MCF 10A (cell line): ENCODE results near the gene MRPL42. TPM values are rescaled to one million over a fixed set of nuclear protein-coding genes. Genes with fewer than 3 reads are reported as not detected.

Experiments
- BruUV-seq: library from RNA; stranded (reverse); fragments of 400-500 nt; replicated peaks from 2 replicates; lab custom pipeline; 2021; lab: Mats Ljungman, UMichigan
- CTCF ChIA-PET: fragments of 300-600 bp; sonication (Branson Sonifier 250); formaldehyde crosslinking; extraction: SDS; loops from one replicate; lab custom pipeline; 2021; ENCODE audit warnings: antibody characterized with exemption, inconsistent platforms; lab: Yijun Ruan, JAX
- POLR2A ChIA-PET: fragments of 300-600, 350-650 bp; sonication (Branson Sonifier 250); formaldehyde crosslinking; extraction: SDS; loops from one replicate; lab custom pipeline; 2020; ENCODE audit warnings: antibody characterized with exemption, inconsistent platforms; lab: Yijun Ruan, JAX
- DNase-seq: peaks from one replicate; pipeline ENCODE4 v3.0.0-alpha.2; 2018; ENCODE audit not compliant: unreplicated experiment
- H3K27ac Mint-ChIP-seq: one replicate; pipeline ENCODE4 v1.8.0; 2022; ENCODE audit warnings: mild to moderate bottlenecking, low read depth, mixed read lengths; ENCODE audit not compliant: unreplicated experiment
- H3K27me3 Mint-ChIP-seq: one replicate; pipeline ENCODE4 v1.8.0; 2022; ENCODE audit warnings: mixed read lengths; ENCODE audit not compliant: insufficient read depth, unreplicated experiment
- H3K36me3 Mint-ChIP-seq: one replicate; pipeline ENCODE4 v1.8.0; 2022; ENCODE audit warnings: mild to moderate bottlenecking, moderate library complexity, mixed read lengths; ENCODE audit not compliant: insufficient read depth, unreplicated experiment
- H3K4me1 Mint-ChIP-seq: one replicate; pipeline ENCODE4 v1.8.0; 2022; ENCODE audit warnings: mixed read lengths; ENCODE audit not compliant: insufficient read depth, unreplicated experiment
- H3K4me3 Mint-ChIP-seq: one replicate; pipeline ENCODE4 v1.8.0; 2022; ENCODE audit warnings: mild to moderate bottlenecking, moderate library complexity, mixed read lengths; ENCODE audit not compliant: unreplicated experiment
- H3K9me3 Mint-ChIP-seq: one replicate; pipeline ENCODE4 v1.8.0; 2022; ENCODE audit warnings: mixed read lengths; ENCODE audit not compliant: unreplicated experiment
- CTCF ChIP-seq: fragments of 200-600 bp; IDR thresholded peaks from one replicate; pipeline ENCODE4 v1.8.0; 2022; ENCODE audit warnings: antibody characterized with exemption, mild to moderate bottlenecking; ENCODE audit not compliant: unreplicated experiment
- intact Hi-C: fragments of 100-400 bp; cut with micrococcal nuclease; formaldehyde crosslinking; loops from 2 replicates; pipeline ENCODE4 v1.14.1; 2022
- total RNA-seq: library from RNA; stranded (reverse); gene quantifications from 2 replicates; pipeline ENCODE4 v1.2.3, GENCODE V29; 2022

Gene MRPL42
- total RNA-seq, 1 experiment from 2014 or later, result 90.2 TPM

- no peak for TF ChIP-seq CTCF
- Mint-ChIP-seq H3K9me3 (no peaks in the 10 kb centered on the region), H3K27me3 (no peaks in the 10 kb centered on the region), H3K36me3 (peaks cover 14% of the 10 kb centered on the region), H3K4me3 (peak overlapping the region; percentile 91), H3K4me1 (peaks cover 24% of the 10 kb centered on the region), H3K27ac (peak overlapping the region; percentile 92)
- DNase-seq, result no peak
- CTCF ChIA-PET, result interaction anchor here (0.6 to 2.0 kb wide), 9 partner anchors 11 to 1962 kb away, joined by 3 to 9 read pairs (median 4); no protein-coding TSS in a partner anchor
- intact Hi-C loops, result no loop called here
- no TSS peak for BruUV-seq
- POLR2A ChIA-PET, result interaction anchor here (1.2 to 2.0 kb wide), 5 partner anchors 17 to 34 kb away, joined by 3 to 17 read pairs (median 8); partner anchors contain the start of gene UBE2N
Measured at GRCh38 chr12:93466625-93467350, 526 bp upstream of the MRPL42 start.

GRCh38 chr12:93468008-93468371 lies 676 bp downstream of the MRPL42 start:
- no peaks in the 10 kb centered on the region for H3K27me3 Mint-ChIP-seq
- CTCF ChIA-PET, result interaction anchor here (0.6 to 2.0 kb wide), 9 partner anchors 10 to 650 kb away, joined by 3 to 9 read pairs (median 3); no protein-coding TSS in a partner anchor
- intact Hi-C loops, result no loop called here

GRCh38 chr12:93469386-93469785 lies 2.1 kb downstream of the MRPL42 start:
- CTCF ChIA-PET, result interaction anchor here (0.5 to 0.7 kb wide), 3 partner anchors 15 to 781 kb away, joined by 3 read pairs; no protein-coding TSS in a partner anchor
- intact Hi-C loops, result no loop called here
- H3K4me3 Mint-ChIP-seq, result peak overlapping the region; percentile 91
- H3K36me3 Mint-ChIP-seq, result peaks cover 27% of the 10 kb centered on the region
- no peaks in the 10 kb centered on the region for H3K9me3 Mint-ChIP-seq
- DNase-seq, result no peak
- H3K27ac Mint-ChIP-seq, result no peak overlapping the region
- no peak for TF ChIP-seq CTCF
- H3K27me3 Mint-ChIP-seq, result no peaks in the 10 kb centered on the region
- POLR2A ChIA-PET, result no interaction called here
- no TSS peak for BruUV-seq
- H3K4me1 Mint-ChIP-seq, result peaks cover 24% of the 10 kb centered on the region

More at GRCh38 chr12:93468008-93468371, 676 bp downstream of the MRPL42 start:
- no peak for DNase-seq
- H3K9me3 Mint-ChIP-seq, result no peaks in the 10 kb centered on the region
- no TSS peak for BruUV-seq
- POLR2A ChIA-PET, result interaction anchor here (1.0 to 2.0 kb wide), 6 partner anchors 16 to 35 kb away, joined by 3 to 17 read pairs (median 6); partner anchors contain the start of gene UBE2N
- peak overlapping the region; percentile 92 for H3K27ac Mint-ChIP-seq
- H3K4me3 Mint-ChIP-seq, result peak overlapping the region; percentile 91
- peaks cover 14% of the 10 kb centered on the region for H3K36me3 Mint-ChIP-seq
- TF ChIP-seq CTCF, result no peak
- H3K4me1 Mint-ChIP-seq, result peaks cover 24% of the 10 kb centered on the region

GRCh38 chr12:93476555-93476954 lies 9.2 kb downstream of the MRPL42 start:
- H3K4me3 Mint-ChIP-seq, result no peak overlapping the region
- peaks cover 45% of the 10 kb centered on the region for H3K36me3 Mint-ChIP-seq
- no peak overlapping the region for H3K27ac Mint-ChIP-seq
- ChIA-PET CTCF (interaction anchor here (0.5 to 4.5 kb wide), 2 partner anchors 480 to 626 kb away, joined by 3 to 19 read pairs; no protein-coding TSS in a partner anchor), POLR2A (interaction anchor here (0.6 kb wide), 1 partner anchor 248 kb away, joined by 4 read pairs; no protein-coding TSS in a partner anchor)
- no peaks in the 10 kb centered on the region for H3K27me3 Mint-ChIP-seq
- no peak for TF ChIP-seq CTCF
- H3K9me3 Mint-ChIP-seq, result no peaks in the 10 kb centered on the region
- no peak for DNase-seq
- H3K4me1 Mint-ChIP-seq, result no peaks in the 10 kb centered on the region
- no TSS peak for BruUV-seq
- intact Hi-C loops, result no loop called here
